ENCODE data around the gene CSN3.
"Not testable (repeated sequence)": the region's sequence is repeated elsewhere in the genome, so short reads cannot be mapped to it uniquely, and the experiment has no call there.

The CSN3 gene, protein sequence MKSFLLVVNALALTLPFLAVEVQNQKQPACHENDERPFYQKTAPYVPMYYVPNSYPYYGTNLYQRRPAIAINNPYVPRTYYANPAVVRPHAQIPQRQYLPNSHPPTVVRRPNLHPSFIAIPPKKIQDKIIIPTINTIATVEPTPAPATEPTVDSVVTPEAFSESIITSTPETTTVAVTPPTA

DNA sequence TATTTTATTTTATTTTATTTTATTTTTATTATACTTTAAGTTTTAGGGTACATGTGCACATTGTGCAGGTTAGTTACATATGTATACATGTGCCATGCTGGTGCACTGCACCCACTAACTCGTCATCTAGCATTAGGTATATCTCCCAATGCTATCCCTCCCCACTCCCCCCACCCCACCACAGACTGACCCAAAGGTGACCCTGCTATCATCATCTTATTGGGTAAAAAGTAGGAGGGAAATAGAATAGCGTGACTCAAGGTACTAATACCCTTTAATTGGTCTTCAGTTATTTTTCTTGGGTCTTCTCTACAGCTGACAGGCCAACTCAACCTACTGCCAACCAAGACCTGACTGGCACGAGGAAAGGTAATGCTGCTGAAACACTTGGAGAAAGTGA is at the start of gene CSN3:
TSS of gene CSN3 (plus strand) at position 301 of the 400 bp plus-strand sequence. CDS start 2,223 bp downstream, outside the sequence.
- DNase-seq, result not testable (repeated sequence)

DNA sequence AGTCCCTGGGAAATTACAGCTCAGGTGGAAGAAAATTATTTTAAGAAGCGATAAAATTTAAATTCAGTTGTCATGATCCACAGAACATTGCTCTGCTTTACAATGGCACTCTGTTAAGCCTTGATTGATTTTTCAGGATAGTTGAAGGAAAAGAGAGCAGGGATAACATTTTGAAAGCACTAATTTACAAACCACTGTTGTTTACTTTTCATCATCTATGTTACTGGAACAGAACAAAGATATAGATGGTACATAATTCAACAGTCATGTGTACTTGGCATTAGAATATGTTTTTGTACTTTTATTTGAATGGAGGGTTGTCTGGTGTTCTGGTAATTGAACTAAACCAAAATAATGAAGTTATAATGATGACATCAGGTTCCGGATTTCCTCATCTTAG is 49.5 kb upstream of the CSN3 start:
- no peak for DNase-seq

DNA sequence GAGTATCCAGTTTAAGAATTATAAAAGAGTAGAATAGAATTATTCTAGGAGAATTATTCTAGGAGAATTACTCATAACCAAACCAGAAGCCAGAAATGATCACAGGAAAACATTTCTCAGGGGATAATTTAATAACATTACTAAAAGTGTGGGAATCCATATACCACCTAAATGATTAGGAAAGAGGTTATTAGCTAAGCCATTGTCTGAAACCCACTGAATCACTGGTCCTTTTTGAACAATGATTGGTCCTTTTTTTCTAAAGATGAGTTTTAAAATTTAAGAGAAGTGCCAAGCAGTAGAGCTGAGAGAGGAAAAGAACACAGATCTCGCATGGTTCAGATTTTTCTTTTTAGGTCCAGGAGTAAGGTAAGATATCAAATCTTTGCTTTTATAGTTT is 47.0 kb upstream of the CSN3 start, which contains the start of gene ODAM:
TSS of gene ODAM (plus strand) at position 301 of the 400 bp plus-strand sequence. CDS start 819 bp downstream, outside the sequence.
- DNase-seq, result no peak

DNA sequence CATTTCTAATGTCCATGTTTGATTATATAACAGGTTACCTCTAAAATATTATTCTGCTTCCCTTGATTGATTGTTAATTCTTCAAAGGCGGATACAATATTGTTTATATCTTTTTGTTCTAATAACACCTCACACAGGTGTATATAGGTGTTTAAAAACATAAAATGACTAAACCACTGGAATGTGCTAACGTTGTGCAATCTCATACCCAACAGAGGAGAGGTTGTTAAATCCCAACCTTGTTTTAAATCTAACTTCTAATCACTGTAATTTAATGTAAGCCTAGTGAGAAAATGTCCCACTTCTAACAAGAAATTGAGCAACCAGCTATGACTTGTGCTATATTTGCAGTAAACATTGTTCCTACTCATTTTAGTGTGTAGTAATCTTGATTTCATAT is 45.5 kb upstream of the CSN3 start:
- DNase-seq, result no peak

DNA sequence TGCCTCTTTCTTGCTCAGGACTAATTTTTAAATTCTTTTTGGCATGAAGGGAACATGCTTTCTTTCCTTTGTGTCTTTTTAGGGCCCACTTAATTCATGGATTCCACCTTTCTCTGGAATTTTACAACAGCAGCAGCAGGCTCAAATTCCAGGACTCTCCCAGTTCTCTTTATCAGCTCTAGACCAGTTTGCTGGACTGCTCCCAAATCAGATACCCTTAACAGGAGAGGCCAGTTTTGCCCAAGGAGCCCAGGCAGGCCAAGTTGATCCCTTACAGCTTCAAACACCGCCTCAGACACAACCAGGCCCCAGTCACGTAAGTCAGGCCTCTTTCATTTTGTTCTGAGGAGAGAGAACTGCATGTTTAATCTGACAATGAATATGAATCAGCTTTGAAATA is 44.6 kb upstream of the CSN3 start:
- DNase-seq, result no peak

DNA sequence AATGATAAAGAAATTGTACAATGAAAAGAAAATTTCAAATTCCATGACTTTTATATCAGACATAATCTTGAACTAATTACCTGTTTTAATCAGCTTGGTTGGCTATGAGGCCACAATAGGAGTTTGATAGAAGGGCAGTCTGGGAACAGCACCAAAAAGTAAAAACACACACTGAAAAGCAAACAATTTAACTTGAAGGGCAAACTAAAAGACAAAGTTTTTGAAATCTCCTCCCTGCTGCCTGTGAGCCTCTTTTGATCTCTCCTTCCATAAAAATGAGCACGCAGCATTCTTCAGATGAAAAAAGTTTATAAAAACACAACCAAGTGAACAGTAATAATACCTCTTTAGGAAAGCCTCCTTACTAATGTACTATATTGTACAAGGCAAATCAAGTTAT is 38.8 kb upstream of the CSN3 start:
- no peak for DNase-seq

DNA sequence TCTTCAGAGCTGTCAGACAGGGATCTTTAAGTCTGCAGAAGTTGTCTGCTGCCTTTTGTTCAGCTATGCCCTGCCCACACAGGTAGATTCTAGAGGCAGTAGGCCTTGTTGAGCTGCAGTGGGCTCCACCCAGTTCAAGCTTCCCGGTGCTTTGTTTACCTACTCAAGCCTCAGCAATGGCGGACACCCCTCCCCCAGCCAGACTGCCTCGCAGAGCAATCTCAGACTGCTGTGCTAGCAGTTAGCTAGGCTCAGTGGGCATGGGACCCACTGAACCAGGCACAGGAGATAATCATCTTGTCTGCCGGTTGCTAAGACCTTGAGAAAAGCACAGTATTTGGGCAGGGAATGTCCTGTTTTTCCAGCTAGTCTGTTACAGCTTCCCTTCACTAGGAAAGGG is 29.6 kb upstream of the CSN3 start:
- not testable (repeated sequence) for DNase-seq

DNA sequence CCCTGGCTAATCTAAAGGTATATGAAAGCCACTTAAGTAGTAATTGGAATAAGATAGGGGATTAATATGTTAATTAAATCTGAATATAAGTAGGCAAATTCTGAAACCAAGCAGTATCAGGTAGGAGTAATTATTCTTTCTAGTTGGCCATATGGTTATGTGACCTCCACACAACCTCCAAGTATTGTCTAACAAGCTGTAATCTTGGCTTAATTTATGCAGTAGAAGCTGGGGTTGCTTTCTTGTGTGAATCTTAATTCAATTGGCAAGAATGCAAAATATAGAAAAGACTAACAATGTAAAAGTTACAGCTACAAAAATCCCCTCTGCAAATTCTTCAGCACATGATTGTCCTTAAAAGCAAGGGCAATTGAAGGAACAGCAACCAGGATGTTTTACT is 26.3 kb upstream of the CSN3 start:
- not testable (repeated sequence) for DNase-seq

DNA sequence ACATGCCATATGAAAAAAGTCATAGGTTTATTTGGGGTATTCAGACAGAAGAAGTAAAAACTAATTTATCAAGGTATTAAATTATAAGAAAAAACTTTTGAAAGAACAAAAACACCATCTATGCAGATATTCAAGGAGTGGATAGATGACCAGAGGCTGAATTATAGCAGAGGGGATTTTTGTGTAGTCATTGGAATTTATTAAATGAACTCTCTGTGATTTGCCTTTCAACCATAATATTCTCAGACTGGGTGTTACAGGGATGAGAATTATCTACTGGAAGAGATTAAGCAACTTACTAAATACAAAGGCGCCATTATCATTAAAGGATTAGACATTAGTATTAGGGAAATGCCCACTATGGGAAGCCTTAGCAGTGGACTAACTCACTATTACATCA is 25.8 kb upstream of the CSN3 start:
- not testable (repeated sequence) for DNase-seq

DNA sequence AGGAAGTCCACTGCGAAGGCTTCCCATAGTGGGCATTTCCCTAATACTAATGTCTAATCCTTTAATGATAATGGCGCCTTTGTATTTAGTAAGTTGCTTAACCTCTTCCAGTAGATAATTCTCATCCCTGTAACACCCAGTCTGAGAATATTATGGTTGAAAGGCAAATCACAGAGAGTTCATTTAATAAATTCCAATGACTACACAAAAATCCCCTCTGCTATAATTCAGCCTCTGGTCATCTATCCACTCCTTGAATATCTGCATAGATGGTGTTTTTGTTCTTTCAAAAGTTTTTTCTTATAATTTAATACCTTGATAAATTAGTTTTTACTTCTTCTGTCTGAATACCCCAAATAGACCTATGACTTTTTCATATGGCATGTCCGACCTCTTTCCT is 21.0 kb upstream of the CSN3 start:
- DNase-seq, result not testable (repeated sequence)

DNA sequence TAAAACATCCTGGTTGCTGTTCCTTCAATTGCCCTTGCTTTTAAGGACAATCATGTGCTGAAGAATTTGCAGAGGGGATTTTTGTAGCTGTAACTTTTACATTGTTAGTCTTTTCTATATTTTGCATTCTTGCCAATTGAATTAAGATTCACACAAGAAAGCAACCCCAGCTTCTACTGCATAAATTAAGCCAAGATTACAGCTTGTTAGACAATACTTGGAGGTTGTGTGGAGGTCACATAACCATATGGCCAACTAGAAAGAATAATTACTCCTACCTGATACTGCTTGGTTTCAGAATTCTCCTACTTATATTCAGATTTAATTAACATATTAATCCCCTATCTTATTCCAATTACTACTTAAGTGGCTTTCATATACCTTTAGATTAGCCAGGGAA is 20.6 kb upstream of the CSN3 start:
- not testable (repeated sequence) for DNase-seq

DNA sequence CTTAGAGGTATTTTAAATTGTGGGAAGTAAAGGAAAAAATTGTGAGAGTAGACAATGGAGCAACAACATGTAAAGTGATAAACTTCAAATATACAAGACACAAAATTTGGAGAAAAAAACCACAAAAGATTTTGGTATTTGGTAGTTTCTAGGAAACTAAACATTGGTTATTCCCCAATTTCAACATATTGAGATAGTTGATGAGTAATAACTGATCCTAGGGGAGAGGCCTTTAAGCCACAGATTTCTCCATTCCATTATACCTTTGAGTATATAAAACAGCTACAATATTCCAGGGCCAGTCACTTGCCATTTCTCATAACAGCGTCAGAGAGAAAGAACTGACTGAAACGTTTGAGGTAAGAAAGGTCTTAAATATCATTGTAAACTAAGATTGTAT is 16.6 kb upstream of the CSN3 start, which contains the start of gene FDCSP:
TSS of gene FDCSP (plus strand) at position 301 of the 400 bp plus-strand sequence. CDS start 5,071 bp downstream, outside the sequence.
- no peak for DNase-seq

DNA sequence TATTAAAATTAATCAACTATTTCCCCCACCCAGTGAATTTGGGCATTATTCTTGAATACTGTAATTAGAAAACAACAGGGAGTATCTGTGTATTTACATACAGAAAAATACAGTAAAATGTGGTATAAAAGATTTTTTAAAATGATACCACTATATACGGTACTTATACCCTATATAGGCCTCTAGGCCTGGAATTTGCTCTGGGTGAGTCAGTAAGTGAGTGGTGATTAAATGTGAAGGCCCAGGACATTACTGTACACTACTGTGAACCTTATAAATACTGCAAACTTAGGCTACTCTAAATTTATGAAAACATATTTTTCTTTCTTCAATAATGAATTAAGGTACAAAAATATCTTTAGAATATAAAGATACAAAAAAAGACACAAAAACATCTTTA is 6.3 kb upstream of the CSN3 start:
- no peak for DNase-seq

DNA sequence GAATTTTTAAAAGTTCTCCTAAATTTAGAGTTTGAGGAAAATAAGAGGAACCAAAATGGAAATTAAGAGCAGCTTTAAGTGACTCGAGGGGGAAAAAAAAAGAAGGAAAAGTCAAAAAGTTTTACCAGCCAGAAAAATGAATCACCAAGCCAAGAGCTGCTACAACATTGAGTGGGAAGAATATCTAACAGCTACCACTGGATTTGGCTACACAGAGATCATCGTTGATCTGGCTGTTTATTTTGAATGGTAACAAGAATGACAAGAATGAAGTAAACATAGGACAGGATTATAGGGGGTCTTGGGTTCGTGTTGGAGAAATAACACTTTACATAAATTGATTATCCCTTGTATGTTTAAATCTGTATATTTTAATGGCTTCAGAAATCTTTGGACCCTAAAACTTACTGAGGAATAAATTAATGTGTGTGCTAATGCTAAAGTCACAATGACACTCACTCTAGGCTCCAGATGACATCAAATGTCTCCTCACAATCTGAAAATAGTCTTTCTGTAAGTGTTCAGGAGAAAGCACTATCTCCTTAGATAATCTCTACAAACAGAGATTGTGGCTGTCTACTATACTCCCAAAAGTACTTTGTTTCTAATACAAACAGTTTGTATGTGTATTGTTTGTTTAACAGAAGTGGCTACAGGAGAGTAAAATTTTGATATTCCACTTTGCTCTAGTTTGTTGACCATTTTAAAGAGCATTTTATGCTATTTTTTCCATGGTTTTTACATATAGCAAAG is 3.1 kb upstream of the CSN3 start:
- DNase-seq, result no peak

DNA sequence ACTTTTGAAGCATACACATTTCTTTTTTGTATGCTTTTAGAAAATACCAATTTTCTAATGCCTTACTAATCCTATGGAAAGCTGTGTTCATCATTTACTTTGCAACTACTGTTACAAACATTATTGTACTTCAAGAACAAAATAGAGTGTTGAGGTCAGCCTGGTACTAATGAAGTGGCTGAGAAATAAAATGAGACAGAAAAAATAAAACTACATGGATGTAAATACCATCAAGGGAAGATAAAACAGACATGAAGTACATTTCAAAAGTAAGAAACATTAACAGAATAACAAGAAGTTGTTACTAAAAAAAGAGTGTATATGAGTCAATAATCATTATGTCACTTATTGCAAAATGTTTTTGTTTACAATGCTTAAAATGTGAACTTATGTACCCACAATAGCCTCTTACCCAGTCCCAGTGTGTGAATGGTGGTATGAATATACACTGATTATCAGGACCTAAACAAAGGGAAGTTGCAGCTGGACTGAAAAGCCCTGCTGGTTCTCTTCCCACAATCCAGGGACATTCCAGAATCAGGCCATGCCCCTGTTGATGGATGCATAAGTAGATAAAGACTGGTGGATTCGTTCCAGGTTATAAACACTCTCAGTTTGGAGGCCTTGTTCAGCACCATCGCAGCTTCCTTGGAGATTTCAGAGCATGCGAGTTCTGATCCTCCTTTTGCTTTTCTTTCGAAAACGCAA is 2.4 kb upstream of the CSN3 start:
- DNase-seq, result no peak

DNA sequence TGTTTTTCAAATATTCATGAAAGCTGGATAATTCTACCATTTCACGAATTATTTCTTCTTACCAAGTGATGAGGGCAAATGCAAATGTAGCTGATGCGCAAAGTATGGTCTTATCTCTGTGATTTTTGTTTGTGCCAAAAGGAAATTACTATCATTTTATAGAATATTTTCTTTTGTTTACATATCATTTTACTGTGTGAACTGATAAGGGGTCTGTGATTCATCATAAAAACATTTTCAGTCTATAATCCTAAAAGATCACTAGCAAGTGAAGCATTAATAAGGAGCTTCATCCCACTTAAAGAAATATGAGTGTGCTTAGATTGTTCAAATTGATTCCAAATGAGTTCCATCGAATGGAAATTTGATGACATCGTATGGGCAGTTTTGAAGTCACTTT is 694 bp downstream of the CSN3 start:
- no peak for DNase-seq

DNA sequence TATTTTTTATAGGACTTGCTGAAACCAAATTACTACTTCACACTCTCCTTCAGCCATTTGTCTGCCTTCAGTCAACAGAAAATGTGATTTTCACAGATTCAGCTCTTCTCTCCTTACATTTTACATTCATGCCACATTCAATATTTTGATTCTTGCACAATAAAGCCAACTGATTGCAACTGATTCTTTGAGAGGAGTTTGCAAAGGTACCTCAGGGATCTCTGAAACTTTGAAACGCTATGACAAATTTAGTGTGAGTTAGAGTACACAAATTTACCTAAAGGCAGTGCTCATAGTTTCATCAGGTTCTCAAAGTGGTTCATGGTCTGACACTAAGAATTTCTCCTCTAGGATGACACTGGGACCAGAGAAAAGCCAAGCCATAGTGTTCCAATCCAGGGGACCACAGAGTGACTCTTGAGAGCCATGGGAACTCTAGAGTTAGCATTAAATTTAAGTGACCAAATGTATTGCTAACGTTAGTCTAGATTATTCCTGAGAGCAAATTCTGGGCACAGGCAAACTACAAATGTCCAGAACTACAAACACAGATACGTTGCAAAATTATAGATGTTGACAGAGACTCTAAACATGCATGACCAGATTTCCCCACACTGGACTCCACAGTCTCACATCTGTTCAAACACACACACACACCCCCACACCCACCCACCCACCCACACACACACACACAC is 9.0 kb downstream of the CSN3 start:
- no peak for DNase-seq

DNA sequence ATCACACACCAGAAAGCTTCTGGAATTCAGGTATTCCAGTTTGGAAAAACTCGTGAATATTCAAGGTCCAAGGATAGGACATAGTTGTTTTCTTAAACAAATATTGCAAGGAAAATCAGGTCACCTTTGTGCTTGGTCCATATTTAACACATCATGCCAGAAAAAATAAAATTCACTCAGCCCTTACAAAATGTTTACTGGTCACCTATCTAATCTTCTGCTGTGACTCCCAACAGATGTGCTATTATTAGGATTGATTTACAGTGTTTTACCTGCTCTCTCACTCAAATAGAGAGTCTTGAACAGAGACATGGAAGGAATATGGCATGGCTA is 9.5 kb downstream of the CSN3 start:
- no peak for DNase-seq

DNA sequence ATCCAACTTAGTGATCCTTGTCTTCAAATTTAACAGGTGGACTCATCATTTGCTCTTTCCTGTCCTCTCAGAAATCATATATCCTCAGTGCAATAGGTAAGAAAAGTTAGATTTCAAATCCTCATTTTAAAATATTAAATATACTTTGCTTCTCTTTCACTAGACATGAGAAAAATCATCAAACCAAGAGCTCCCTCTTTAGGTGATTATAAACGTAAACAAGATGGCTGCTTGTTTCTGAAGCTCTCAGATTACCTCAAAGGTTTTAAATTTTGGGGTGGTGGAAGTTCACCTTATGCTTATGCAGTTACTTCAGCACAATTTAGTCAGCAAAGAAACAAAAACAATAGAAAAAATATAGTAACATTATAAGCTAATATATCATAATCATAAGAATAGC is 27.3 kb downstream of the CSN3 start:
- no peak for DNase-seq

DNA sequence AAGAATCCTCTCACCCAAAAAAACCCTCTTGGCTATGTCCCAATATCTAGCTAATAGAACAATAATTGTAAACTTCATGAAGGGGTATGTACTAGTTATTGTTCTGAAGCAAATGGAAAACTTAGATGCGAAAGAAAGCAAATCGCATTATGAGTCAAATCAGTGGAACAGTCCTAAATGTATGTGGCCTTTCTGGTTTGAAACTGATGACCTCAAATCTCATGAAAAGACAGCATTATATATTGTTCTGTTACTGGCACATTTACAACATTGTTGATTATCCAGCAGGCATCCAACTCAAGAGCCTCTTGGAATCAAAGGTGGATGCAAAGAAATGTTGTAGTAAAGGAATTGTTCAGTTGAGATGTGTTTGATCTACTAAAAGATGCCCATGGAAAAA is 34.7 kb downstream of the CSN3 start:
- no peak for DNase-seq

DNA sequence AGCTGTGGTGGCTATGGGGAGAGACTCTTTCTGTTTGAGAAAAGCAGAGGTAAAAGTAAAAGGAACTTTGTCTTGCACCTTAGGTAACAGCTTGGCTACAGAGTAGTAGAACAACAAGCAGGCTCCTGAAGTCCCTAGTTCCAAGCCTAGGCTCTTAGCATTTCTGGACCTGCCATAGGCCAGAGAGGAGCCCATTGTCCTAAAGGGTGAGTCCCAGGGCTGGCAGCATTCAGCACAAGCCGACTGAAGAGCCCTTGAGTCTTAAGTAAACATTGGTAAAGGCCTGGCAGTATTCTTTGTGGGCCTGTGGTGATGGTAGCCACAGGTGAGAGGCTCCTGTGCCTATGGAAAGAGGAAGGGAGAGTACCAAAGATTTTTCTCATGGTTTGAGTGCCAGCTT is 38.2 kb downstream of the CSN3 start:
- DNase-seq, result no peak

DNA sequence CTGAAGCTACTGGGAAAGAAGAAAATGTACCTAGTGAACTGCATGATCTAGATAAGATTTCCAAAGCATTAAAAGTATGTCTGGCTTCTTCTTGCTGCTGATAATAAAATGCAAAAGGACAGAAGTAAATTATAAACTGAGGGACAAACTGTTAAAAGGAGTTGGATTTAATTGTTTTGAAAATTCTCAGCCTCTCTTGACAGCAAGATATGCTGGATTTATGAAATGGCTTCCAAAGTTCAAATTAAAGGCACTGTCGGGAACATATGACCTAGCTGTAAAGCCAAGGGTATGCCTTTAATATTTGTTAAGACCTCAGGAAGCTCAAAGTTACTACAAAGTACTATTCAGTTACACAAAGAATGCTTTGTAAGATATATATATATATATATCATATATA is 46.3 kb downstream of the CSN3 start:
- no peak for DNase-seq

DNA sequence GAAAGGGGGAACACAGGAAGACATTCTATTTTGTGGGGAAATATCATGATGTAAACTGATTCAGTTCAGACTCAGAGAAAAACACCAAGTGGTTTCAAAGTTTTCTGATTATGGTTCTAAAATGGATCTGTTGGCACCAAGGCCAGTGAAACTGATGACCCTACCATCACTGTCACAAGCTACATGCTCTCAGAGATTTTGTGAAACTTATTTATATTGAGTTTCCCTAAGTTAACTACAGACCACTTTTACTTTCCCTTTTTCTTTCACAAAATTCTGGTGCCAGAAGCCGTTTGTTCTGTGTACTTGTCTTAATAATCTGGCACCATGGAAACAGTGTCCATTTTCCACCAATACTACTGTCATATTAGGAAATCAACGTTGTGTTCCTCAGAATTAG is 48.9 kb downstream of the CSN3 start:
- no peak for DNase-seq

DNA sequence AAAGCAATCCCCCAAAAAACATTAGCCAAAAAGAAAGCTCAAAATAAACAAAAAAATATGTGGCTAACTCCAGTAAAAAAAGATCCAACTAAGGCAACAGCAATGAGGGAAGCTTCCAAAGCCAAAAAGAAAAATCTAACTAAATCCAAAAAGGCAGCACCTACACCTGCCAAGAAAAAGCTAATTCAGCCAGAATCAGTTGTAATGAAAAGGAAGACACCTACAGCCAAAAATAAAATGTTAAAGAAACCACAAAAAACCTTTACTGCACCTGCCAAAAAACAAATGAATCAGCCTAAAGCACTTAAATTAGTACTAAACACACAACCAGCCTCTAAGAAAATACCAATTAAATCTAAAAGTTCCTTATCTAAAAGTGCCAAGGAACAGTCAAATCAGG is 55.2 kb downstream of the CSN3 start:
- DNase-seq, result no peak
